ENCODE data around the gene CSRP3. TPM values are rescaled to one million over a fixed set of nuclear protein-coding genes. Genes with fewer than 3 reads are reported as not detected.

CSRP3 gene
- total and polyA plus RNA-seq, 7 donors: 0.66 to 1.2 (median 1.2) TPM; not detected in 4

GRCh38 chr11:19240420-19241259 is 38.9 kb upstream of the CSRP3 start, which contains the start of gene E2F8:
TSS of gene E2F8 (minus strand) at chr11:19240945. CDS start at chr11:19240121, 824 bp downstream.
- intact Hi-C loops (cut with DNase I): no loop called here
- H3K4me1 ChIP-seq: peaks cover 0 to 28% (median 24%) of the 10 kb centered on the region in 4 donors
- DNase-seq: peak; percentile 90
- TF ChIP-seq POLR2A (IDR thresholded peaks at IDR 0.05) (no peak), POLR2AphosphoS5 (IDR thresholded peaks at IDR 0.05) (peak in 1 of 4 donors; percentile 61)
- WGBS, 2 donors: 1% methylated on average over 59 of the region's 59 CpGs
- peaks cover 17 to 73% (median 50%) of the 10 kb centered on the region in 3 donors for H3K27me3 ChIP-seq
- no peaks in the 10 kb centered on the region for H3K9me3 ChIP-seq
- no peak within 1 kb of the TSS for H3K27ac ChIP-seq
- H3K36me3 ChIP-seq: no peaks in the 10 kb centered on the region
- H3K4me3 ChIP-seq: peak within 1 kb of the TSS; percentile 12 to 75 (median 54)

DNA sequence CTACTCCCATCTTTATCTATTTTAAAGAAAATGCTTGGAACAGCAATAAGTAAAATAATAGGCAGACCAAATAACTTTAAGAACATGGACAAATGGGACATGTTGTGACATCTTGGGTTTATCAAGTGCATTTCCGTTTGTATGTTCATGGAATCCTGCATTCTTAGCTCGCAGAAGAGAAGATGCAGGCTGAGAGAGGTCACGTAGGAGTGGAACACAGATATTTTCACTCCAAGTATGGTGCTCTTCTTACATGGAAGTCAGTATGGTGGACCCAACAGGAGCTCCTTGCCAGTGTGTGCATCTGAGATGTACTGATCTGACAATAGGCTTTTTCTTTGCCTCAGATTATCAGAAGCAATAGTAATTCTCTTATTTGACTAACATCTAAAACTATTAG is 37.3 kb upstream of the CSRP3 start:
- no peaks in the 10 kb centered on the region for H3K9me3 ChIP-seq
- H3K4me3 ChIP-seq: no peak overlapping the region
- intact Hi-C loops (cut with DNase I): loop anchor here (10.0 kb wide), 1 partner anchor 124 kb away; the partner anchor contains the start of gene ZDHHC13
- 82 to 91% methylated on average over 3 of the region's 3 CpGs for WGBS, 2 donors
- peaks cover 17 to 64% (median 50%) of the 10 kb centered on the region in 3 donors for H3K27me3 ChIP-seq
- H3K4me1 ChIP-seq: peaks cover 0 to 28% (median 24%) of the 10 kb centered on the region in 4 donors
- H3K36me3 ChIP-seq: no peaks in the 10 kb centered on the region
- TF ChIP-seq POLR2AphosphoS5 (IDR thresholded peaks at IDR 0.05) (no peak), EP300 (IDR thresholded peaks at IDR 0.05) (no peak), POLR2A (IDR thresholded peaks at IDR 0.05) (no peak)
- TF ChIP-seq, protein P1, sequence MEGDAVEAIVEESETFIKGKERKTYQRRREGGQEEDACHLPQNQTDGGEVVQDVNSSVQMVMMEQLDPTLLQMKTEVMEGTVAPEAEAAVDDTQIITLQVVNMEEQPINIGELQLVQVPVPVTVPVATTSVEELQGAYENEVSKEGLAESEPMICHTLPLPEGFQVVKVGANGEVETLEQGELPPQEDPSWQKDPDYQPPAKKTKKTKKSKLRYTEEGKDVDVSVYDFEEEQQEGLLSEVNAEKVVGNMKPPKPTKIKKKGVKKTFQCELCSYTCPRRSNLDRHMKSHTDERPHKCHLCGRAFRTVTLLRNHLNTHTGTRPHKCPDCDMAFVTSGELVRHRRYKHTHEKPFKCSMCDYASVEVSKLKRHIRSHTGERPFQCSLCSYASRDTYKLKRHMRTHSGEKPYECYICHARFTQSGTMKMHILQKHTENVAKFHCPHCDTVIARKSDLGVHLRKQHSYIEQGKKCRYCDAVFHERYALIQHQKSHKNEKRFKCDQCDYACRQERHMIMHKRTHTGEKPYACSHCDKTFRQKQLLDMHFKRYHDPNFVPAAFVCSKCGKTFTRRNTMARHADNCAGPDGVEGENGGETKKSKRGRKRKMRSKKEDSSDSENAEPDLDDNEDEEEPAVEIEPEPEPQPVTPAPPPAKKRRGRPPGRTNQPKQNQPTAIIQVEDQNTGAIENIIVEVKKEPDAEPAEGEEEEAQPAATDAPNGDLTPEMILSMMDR (IDR thresholded peaks at IDR 0.05): no peak
- H3K27ac ChIP-seq: no peak overlapping the region
- DNase-seq: no peak

GRCh38 chr11:19237813-19238212 is 36.0 kb upstream of the CSRP3 start:
- no peak overlapping the region for H3K4me3 ChIP-seq
- TF ChIP-seq POLR2A (IDR thresholded peaks at IDR 0.05) (no peak), POLR2AphosphoS5 (IDR thresholded peaks at IDR 0.05) (no peak), EP300 (IDR thresholded peaks at IDR 0.05) (no peak)
- TF ChIP-seq, protein P1 (IDR thresholded peaks at IDR 0.05): no peak
- DNase-seq: no peak
- no peaks in the 10 kb centered on the region for H3K9me3 ChIP-seq
- peaks cover 0 to 28% (median 24%) of the 10 kb centered on the region in 4 donors for H3K4me1 ChIP-seq
- WGBS, 2 donors: 28 to 73% methylated on average over 5 of the region's 5 CpGs
- H3K27ac ChIP-seq: no peak overlapping the region
- H3K27me3 ChIP-seq: peaks cover 16 to 53% (median 45%) of the 10 kb centered on the region in 3 donors
- intact Hi-C loops (cut with DNase I): loop anchor here (10.0 kb wide), 1 partner anchor 123 kb away; the partner anchor contains the start of gene ZDHHC13
- H3K36me3 ChIP-seq: no peaks in the 10 kb centered on the region

DNA sequence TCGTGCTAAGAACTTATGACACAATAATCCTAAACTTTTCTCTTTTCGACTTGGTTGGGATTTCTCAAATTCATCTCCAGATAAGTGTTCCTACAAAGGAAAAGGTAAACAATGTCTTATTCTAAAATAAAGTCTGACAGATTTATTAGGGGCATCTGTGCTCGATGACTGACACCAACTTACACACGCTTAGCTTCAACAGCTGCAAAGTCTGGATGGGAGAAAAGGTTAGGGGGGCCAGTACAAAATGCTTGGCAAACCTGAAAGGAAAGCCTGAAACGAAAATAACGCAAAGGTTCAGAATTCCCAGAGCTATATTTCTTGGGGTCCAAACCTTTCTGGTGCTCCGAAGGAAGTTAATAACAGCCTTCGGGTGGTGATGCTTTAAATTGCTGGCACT is 35.6 kb upstream of the CSRP3 start:
- 77 to 87% methylated on average over 8 of the region's 8 CpGs for WGBS, 2 donors
- intact Hi-C loops (cut with DNase I): loop anchor here (10.0 kb wide), 1 partner anchor 123 kb away; the partner anchor contains the start of gene ZDHHC13
- H3K4me1 ChIP-seq: peaks cover 0 to 23% (median 22%) of the 10 kb centered on the region in 4 donors

DNA sequence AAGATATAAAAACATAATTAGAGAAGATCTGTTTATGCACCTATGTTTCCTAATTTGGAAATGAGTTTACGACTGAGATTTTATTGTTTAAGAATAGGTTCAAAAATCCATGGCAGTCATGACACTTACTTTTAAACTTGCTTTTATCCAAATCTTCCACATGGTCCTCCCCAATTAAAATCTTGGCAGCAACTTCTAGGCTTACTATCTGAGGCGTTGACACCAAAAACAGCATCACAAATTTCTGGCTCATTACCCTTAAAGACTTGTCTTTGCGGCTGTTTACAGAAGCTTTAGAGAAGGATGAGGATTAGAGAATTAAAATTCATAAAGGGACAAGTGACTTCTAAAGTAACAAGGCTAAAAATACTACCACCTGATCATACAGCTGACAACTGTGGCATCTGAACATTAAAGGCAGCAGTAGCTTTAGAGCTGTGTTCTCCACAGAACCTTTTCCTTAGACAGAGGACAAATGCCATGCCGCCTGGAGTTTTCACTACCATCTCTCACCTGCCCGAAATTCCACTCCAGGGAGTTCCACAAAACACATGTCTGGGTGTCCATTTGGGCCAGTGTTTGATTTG is 32.5 kb upstream of the CSRP3 start:
- intact Hi-C loops (cut with DNase I): loop anchor here (10.0 kb wide), 1 partner anchor 120 kb away; the partner anchor contains the start of gene ZDHHC13
- Histone ChIP-seq H3K27me3 (peaks cover 0 to 18% (median 12%) of the 10 kb centered on the region in 3 donors), H3K27ac (no peak overlapping the region), H3K36me3 (no peaks in the 10 kb centered on the region), H3K9me3 (no peaks in the 10 kb centered on the region), H3K4me1 (no peaks in the 10 kb centered on the region), H3K4me3 (no peak overlapping the region)
- WGBS, 2 donors: 96 to 97% methylated on average over 5 of the region's 5 CpGs
- TF ChIP-seq EP300 (IDR thresholded peaks at IDR 0.05): no peak
- TF ChIP-seq, protein P1 (IDR thresholded peaks at IDR 0.05): no peak
- TF ChIP-seq POLR2A (IDR thresholded peaks at IDR 0.05): no peak
- TF ChIP-seq POLR2AphosphoS5 (IDR thresholded peaks at IDR 0.05): no peak
- no peak for DNase-seq

More for the DNA sequence above, 35.6 kb upstream of the CSRP3 start:
- Histone ChIP-seq H3K4me3 (no peak overlapping the region), H3K9me3 (no peaks in the 10 kb centered on the region), H3K27me3 (peaks cover 12 to 49% (median 41%) of the 10 kb centered on the region in 3 donors), H3K36me3 (no peaks in the 10 kb centered on the region), H3K27ac (no peak overlapping the region)
- no peak for DNase-seq
- TF ChIP-seq EP300 (IDR thresholded peaks at IDR 0.05) (no peak), POLR2A (IDR thresholded peaks at IDR 0.05) (no peak), POLR2AphosphoS5 (IDR thresholded peaks at IDR 0.05) (no peak)

Data from sigmoid colon (tissue), 7 donors.